DND-41 (cell line): ENCODE results near the gene ZNF391.

Experiments used
- ATAC-seq: fragments of 200-7000 bp; cut with Tn5 transposase; 3 replicates; pipeline ENCODE4 v1.9.1; 2021; ENCODE audit warnings: low read depth; ENCODE audit not compliant: insufficient read depth
- DNase-seq: peaks from one replicate; pipeline ENCODE4 v3.0.0-alpha.2; 2020
- H2AFZ ChIP-seq: 2 replicates; pipeline ENCODE4 v1.6.0; 2012; ENCODE audit warnings: low read depth, low read length
- H3K27ac ChIP-seq: 2 replicates; pipeline ENCODE4 v1.5.1; 2012; ENCODE audit warnings: low read length, inconsistent platforms
- H3K27me3 ChIP-seq: fragments of 200-600 bp; sonication (generic); 2 replicates; pipeline ENCODE4 v1.6.0; 2012; ENCODE audit warnings: low read length, mild to moderate bottlenecking, inconsistent platforms; ENCODE audit not compliant: insufficient read depth, poor library complexity
- H3K36me3 ChIP-seq: 2 replicates; pipeline ENCODE4 v1.5.1; 2012; ENCODE audit warnings: low read length, inconsistent platforms; ENCODE audit not compliant: insufficient read depth
- H3K4me1 ChIP-seq: 2 replicates; pipeline ENCODE4 v1.5.1; 2012; ENCODE audit warnings: mild to moderate bottlenecking, low read length; ENCODE audit not compliant: insufficient read depth
- H3K4me2 ChIP-seq: 2 replicates; pipeline ENCODE4 v1.6.0; 2012; ENCODE audit warnings: mild to moderate bottlenecking, moderate library complexity, low read length, inconsistent platforms; ENCODE audit not compliant: insufficient read depth
- H3K4me3 ChIP-seq, 2 experiments: fragments of 200-600 bp in 1 of 2; shearing (Covaris generic) in 1 of 2; 2 replicates each; pipeline ENCODE4 v1.5.1; 2012 to 2016; ENCODE audit warnings: inconsistent platforms in 2 of 2, low read length in 2 of 2, mild to moderate bottlenecking in 2 of 2, low read depth in 1 of 2, moderate library complexity in 1 of 2
- H3K79me2 ChIP-seq: 2 replicates; pipeline ENCODE4 v1.6.0; 2012; ENCODE audit warnings: low read length, inconsistent platforms; ENCODE audit not compliant: insufficient read depth
- H3K9ac ChIP-seq: 2 replicates; pipeline ENCODE4 v1.6.0; 2012; ENCODE audit warnings: low read depth, mild to moderate bottlenecking, inconsistent platforms, low read length, moderate library complexity
- H3K9me3 ChIP-seq: 2 replicates; pipeline ENCODE4 v1.5.1; 2012; ENCODE audit warnings: low read length, moderate library complexity, mild to moderate bottlenecking, inconsistent platforms; ENCODE audit not compliant: insufficient read depth, severe bottlenecking
- H4K20me1 ChIP-seq: 2 replicates; pipeline ENCODE4 v1.6.0; 2012; ENCODE audit warnings: low read length; ENCODE audit not compliant: insufficient read depth
- CTCF ChIP-seq: IDR thresholded peaks from 2 replicates; pipeline ENCODE4 v1.5.1; 2012; ENCODE audit warnings: borderline replicate concordance, low read length, moderate library complexity, mild to moderate bottlenecking; ENCODE audit not compliant: poor library complexity, severe bottlenecking; ENCODE audit errors: extremely low read depth
- EZH2 ChIP-seq: IDR thresholded peaks from 3 replicates; pipeline ENCODE4 v1.6.1; 2012; ENCODE audit warnings: borderline replicate concordance, low read depth, mild to moderate bottlenecking, moderate library complexity, low read length, inconsistent platforms; ENCODE audit not compliant: severe bottlenecking

The ZNF391 gene

GRCh38 chr6:27388293-27389197 is at the start of gene ZNF391:
ZNF391 (plus strand) TSS chr6:27388759; CDS start chr6:27400371, 11,612 bp downstream.
- Histone ChIP-seq H2AFZ (peak within 1 kb of the TSS; percentile 99), H3K4me1 (peaks cover 24% of the 10 kb centered on the region), H3K4me3 (peak within 1 kb of the TSS; percentile 56 to 88), H3K9ac (peak within 1 kb of the TSS; percentile 83), H3K27me3 (peaks cover 2% of the 10 kb centered on the region), H3K27ac (peak within 1 kb of the TSS; percentile 96), H4K20me1 (no peaks in the 10 kb centered on the region), H3K9me3 (no peaks in the 10 kb centered on the region), H3K36me3 (no peaks in the 10 kb centered on the region), H3K4me2 (peak within 1 kb of the TSS; percentile 93), H3K79me2 (peaks cover 12% of the 10 kb centered on the region)
- DNase-seq: peak; percentile 82
- TF ChIP-seq EZH2: no peak
- no peak for TF ChIP-seq CTCF
- ATAC-seq: peak; percentile 94

- no peaks in the 10 kb centered on the region for H3K27me3 ChIP-seq
Measured at GRCh38 chr6:27352850-27353249, 35.7 kb upstream of the ZNF391 start.

DNA sequence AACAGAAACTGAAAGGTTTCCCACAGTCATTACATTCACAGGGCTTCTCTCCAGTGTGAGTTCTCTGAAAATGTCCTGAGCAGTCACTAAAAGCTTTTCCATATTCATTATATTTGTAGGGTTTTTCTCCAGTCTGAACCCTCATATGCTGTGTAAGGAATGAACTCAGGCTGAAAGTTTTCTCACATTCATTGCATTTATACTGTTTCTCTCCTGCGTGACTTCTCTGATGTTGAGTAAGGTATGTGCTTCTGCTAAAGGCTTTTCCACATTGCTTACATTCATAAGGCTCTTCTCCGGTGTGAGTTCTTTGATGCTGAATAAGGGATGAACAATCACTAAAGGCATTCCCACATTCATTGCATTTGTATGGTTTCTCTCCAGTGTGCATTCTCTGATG is 29.8 kb upstream of the ZNF391 start:
- H3K27ac ChIP-seq: no peak overlapping the region
- H4K20me1 ChIP-seq: no peaks in the 10 kb centered on the region
- DNase-seq: no peak
- no peaks in the 10 kb centered on the region for H3K4me1 ChIP-seq
- no peak overlapping the region for H3K4me3 ChIP-seq
- TF ChIP-seq EZH2 (no peak), CTCF (no peak)
- no peaks in the 10 kb centered on the region for H3K79me2 ChIP-seq
- no peak for ATAC-seq
- no peak overlapping the region for H3K4me2 ChIP-seq
- no peaks in the 10 kb centered on the region for H3K27me3 ChIP-seq
- H3K9ac ChIP-seq: no peak overlapping the region
- peaks cover 10% of the 10 kb centered on the region for H3K9me3 ChIP-seq
- no peak overlapping the region for H2AFZ ChIP-seq
- no peaks in the 10 kb centered on the region for H3K36me3 ChIP-seq

More at GRCh38 chr6:27352850-27353249, 35.7 kb upstream of the ZNF391 start:
- ATAC-seq: no peak
- Histone ChIP-seq H2AFZ (no peak overlapping the region), H3K4me3 (no peak overlapping the region), H3K9ac (no peak overlapping the region), H3K27ac (no peak overlapping the region), H3K4me2 (no peak overlapping the region), H4K20me1 (no peaks in the 10 kb centered on the region), H3K36me3 (no peaks in the 10 kb centered on the region), H3K9me3 (no peaks in the 10 kb centered on the region), H3K4me1 (no peaks in the 10 kb centered on the region), H3K79me2 (no peaks in the 10 kb centered on the region)
- TF ChIP-seq CTCF: no peak
- no peak for TF ChIP-seq EZH2
- DNase-seq: no peak
